PC-3 (cell line): Measurements from ENCODE around the gene PCMT1. TPM values are rescaled to one million over a fixed set of nuclear protein-coding genes. Genes with fewer than 3 reads are reported as not detected.
A peak's percentile ranks its signal among the peaks of the same experiment; 100 is the strongest.

Experiments used
- ATAC-seq: fragments of 200-7000 bp; cut with Tn5 transposase; 2 replicates; pipeline ENCODE4 v1.9.1; 2020; ENCODE audit warnings: mild to moderate bottlenecking, moderate library complexity
- BruUV-seq: library from RNA; stranded (reverse); fragments of 400-500 nt; replicated peaks from 2 replicates; lab custom pipeline; 2021; lab: Mats Ljungman, UMichigan
- CTCF ChIA-PET: fragments of 300-600 bp; sonication (Branson Sonifier 250); formaldehyde crosslinking; loops from one replicate; lab custom pipeline; 2022; ENCODE audit warnings: antibody characterized with exemption; lab: Charles Lee
- POLR2A ChIA-PET: fragments of 300-600 bp; sonication (Branson Sonifier 250); formaldehyde crosslinking; loops from one replicate; lab custom pipeline; 2022; ENCODE audit warnings: antibody characterized with exemption; ENCODE audit not compliant: unreplicated experiment; lab: Charles Lee
- DNase-seq: peaks from one replicate; pipeline ENCODE4 v3.0.0-alpha.2; 2015
- H2AFZ ChIP-seq: fragments of 300-600 bp; sonication (generic); 2 replicates; pipeline ENCODE4 v1.6.0; 2016; ENCODE audit warnings: antibody characterized with exemption, low read length
- H3F3A ChIP-seq: fragments of 300-600 bp; sonication (generic); one replicate; pipeline ENCODE4 v1.6.0; 2017; ENCODE audit warnings: antibody characterized with exemption, low read length, control low read depth, mild to moderate bottlenecking; ENCODE audit not compliant: unreplicated experiment
- H3K27ac ChIP-seq: fragments of 300-600 bp; sonication (generic); 2 replicates; pipeline ENCODE4 v1.5.1; 2016; ENCODE audit warnings: mild to moderate bottlenecking, low read length
- H3K27me3 ChIP-seq: fragments of 300-600 bp; sonication (generic); 2 replicates; pipeline ENCODE4 v1.6.1; 2016; ENCODE audit warnings: low read length, mixed read lengths
- H3K36me3 ChIP-seq: fragments of 300-600 bp; sonication (generic); 2 replicates; pipeline ENCODE4 v1.6.1; 2016; ENCODE audit warnings: low read depth, mixed run types, low read length, mixed read lengths
- H3K4me1 ChIP-seq: fragments of 300-600 bp; sonication (generic); 2 replicates; pipeline ENCODE4 v1.5.1; 2016; ENCODE audit warnings: low read length; ENCODE audit not compliant: insufficient read depth
- H3K4me2 ChIP-seq: fragments of 300-600 bp; sonication (generic); 2 replicates; pipeline ENCODE4 v1.6.0; 2016; ENCODE audit warnings: low read length
- H3K4me3 ChIP-seq: fragments of 300-600 bp; sonication (generic); 2 replicates; pipeline ENCODE4 v1.5.1; 2016; ENCODE audit warnings: mild to moderate bottlenecking, low read length, mixed read lengths
- H3K79me2 ChIP-seq: fragments of 300-600 bp; sonication (generic); 2 replicates; pipeline ENCODE4 v1.6.1; 2017; ENCODE audit warnings: low read length, mixed read lengths
- H3K9ac ChIP-seq: fragments of 300-600 bp; sonication (generic); 2 replicates; pipeline ENCODE4 v1.6.0; 2016; ENCODE audit warnings: mild to moderate bottlenecking, low read length
- H3K9me2 ChIP-seq: fragments of 300-600 bp; sonication (generic); replicated peaks from 2 replicates; pipeline ENCODE4 v1.6.1; 2016; ENCODE audit warnings: mixed run types, low read length, mixed read lengths
- H3K9me3 ChIP-seq: fragments of 300-600 bp; sonication (generic); 2 replicates; pipeline ENCODE4 v1.6.1; 2016; ENCODE audit warnings: low read length, mixed read lengths
- H4K20me1 ChIP-seq: fragments of 300-600 bp; sonication (generic); 2 replicates; pipeline ENCODE4 v1.6.1; 2016; ENCODE audit warnings: low read length, mixed read lengths
- EZH2 ChIP-seq: fragments of 300-600 bp; sonication (generic); IDR thresholded peaks from one replicate; pipeline ENCODE4 v1.6.1; 2017; ENCODE audit warnings: antibody characterized with exemption, mild to moderate bottlenecking, low read length; ENCODE audit not compliant: unreplicated experiment
- EZH2phosphoT487 ChIP-seq: fragments of 300-600 bp; sonication (generic); IDR thresholded peaks from 2 replicates; pipeline ENCODE4 v1.6.1; 2018; ENCODE audit warnings: mild to moderate bottlenecking, antibody characterized with exemption, low read length, borderline replicate concordance
- intact Hi-C: fragments of 100-400 bp; cut with micrococcal nuclease; formaldehyde crosslinking; loops from 2 replicates; pipeline ENCODE4 v1.9.0; 2023
- total RNA-seq: library from RNA; depleted of rRNA; stranded (reverse); fragments of >200 nt; gene quantifications from 2 replicates; pipeline ENCODE4 v1.2.3, GENCODE V29; 2014
- TF ChIP-seq, protein P1 (sequence below): fragments of 300-600 bp; sonication (generic); conservative IDR thresholded peaks from 2 replicates; pipeline ENCODE4 v1.5.1; 2017; ENCODE audit warnings: antibody characterized with exemption, low read depth, mild to moderate bottlenecking, low read length

The PCMT1 gene
- total RNA-seq, 1 experiment from 2014 or later, result 122 TPM

DNA sequence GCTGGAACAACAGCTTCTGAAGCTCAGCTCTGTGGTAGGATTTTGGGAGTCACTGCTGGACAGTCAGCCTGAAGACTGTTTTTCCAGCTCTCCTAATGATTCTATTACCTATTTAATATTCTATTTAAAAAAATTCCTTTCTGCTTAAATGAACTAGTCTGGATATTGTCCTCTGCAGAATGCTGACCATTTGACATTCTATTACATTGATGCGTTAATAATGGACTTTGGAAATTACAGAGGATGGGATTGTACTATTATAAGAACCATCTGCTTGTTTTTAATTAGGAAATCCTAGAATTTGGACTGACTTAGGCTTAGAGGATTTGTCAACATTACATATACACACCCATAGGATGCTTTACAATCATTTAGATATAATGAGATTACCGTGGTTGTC, 94.9 kb downstream of the PCMT1 start:
- no peak for TF ChIP-seq EZH2phosphoT487
- TF ChIP-seq, protein P1, sequence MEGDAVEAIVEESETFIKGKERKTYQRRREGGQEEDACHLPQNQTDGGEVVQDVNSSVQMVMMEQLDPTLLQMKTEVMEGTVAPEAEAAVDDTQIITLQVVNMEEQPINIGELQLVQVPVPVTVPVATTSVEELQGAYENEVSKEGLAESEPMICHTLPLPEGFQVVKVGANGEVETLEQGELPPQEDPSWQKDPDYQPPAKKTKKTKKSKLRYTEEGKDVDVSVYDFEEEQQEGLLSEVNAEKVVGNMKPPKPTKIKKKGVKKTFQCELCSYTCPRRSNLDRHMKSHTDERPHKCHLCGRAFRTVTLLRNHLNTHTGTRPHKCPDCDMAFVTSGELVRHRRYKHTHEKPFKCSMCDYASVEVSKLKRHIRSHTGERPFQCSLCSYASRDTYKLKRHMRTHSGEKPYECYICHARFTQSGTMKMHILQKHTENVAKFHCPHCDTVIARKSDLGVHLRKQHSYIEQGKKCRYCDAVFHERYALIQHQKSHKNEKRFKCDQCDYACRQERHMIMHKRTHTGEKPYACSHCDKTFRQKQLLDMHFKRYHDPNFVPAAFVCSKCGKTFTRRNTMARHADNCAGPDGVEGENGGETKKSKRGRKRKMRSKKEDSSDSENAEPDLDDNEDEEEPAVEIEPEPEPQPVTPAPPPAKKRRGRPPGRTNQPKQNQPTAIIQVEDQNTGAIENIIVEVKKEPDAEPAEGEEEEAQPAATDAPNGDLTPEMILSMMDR, result no peak
- TF ChIP-seq EZH2, result no peak
- Histone ChIP-seq H3K9ac (no peak overlapping the region), H3K4me3 (no peak overlapping the region), H3K36me3 (no peaks in the 10 kb centered on the region), H3K27ac (no peak overlapping the region), H3F3A (peaks cover 5% of the 10 kb centered on the region), H2AFZ (no peak overlapping the region), H3K79me2 (peaks cover 15% of the 10 kb centered on the region; the same call in 1 of the 2 replicates), H3K4me1 (peaks cover 72% of the 10 kb centered on the region), H4K20me1 (no peaks in the 10 kb centered on the region), H3K9me2 (no peaks in the 10 kb centered on the region), H3K27me3 (no peaks in the 10 kb centered on the region), H3K9me3 (no peaks in the 10 kb centered on the region), H3K4me2 (0 out of 2 replicates have a peak overlapping the region, but pooled peaks have one; percentile 37)
- intact Hi-C loops, result no loop called here
- BruUV-seq, result no TSS peak
- CTCF ChIA-PET, result interaction anchor here (0.6 kb wide), 1 partner anchor 27 kb away, joined by 3 read pairs; no protein-coding TSS in a partner anchor
- POLR2A ChIA-PET, result interaction anchor here (0.6 kb wide), 1 partner anchor 129 kb away, joined by 3 read pairs; no protein-coding TSS in a partner anchor
- DNase-seq, result no peak
- ATAC-seq, result no peak

DNA sequence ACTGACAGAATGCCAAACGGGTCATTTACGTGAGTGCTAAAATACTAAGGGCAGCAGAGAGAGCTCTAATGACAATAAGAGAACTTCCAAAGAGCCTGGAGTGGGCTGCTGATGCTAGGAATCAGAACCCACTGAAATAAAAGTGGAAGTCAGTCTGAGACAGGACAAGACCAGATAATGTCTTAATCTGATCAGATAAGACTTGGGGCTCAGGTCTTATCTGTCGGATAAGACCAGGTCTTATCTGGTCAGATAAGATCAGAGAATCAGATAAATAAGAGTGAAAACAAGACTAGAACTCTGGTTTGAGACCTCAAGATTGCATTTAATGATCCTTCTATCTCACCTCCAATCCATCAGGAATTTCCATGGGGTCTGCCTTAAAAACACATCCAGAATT, 96.0 kb downstream of the PCMT1 start:
- Histone ChIP-seq H3K36me3 (no peaks in the 10 kb centered on the region), H3K4me1 (peaks cover 62% of the 10 kb centered on the region), H2AFZ (no peak overlapping the region), H4K20me1 (no peaks in the 10 kb centered on the region), H3K9ac (no peak overlapping the region), H3K79me2 (peaks cover 15% of the 10 kb centered on the region; the same call in 1 of the 2 replicates), H3K27me3 (no peaks in the 10 kb centered on the region), H3K9me3 (no peaks in the 10 kb centered on the region), H3K4me3 (no peak overlapping the region), H3F3A (peaks cover 5% of the 10 kb centered on the region), H3K4me2 (peak overlapping the region; percentile 72), H3K9me2 (no peaks in the 10 kb centered on the region), H3K27ac (peak overlapping the region; percentile 74)
- ChIA-PET POLR2A (no interaction called here), CTCF (no interaction called here)
- ATAC-seq, result no peak
- BruUV-seq, result no TSS peak
- intact Hi-C loops, result no loop called here
- DNase-seq, result no peak
- TF ChIP-seq EZH2phosphoT487 (no peak), EZH2 (no peak)
- TF ChIP-seq, protein P1, result no peak

DNA sequence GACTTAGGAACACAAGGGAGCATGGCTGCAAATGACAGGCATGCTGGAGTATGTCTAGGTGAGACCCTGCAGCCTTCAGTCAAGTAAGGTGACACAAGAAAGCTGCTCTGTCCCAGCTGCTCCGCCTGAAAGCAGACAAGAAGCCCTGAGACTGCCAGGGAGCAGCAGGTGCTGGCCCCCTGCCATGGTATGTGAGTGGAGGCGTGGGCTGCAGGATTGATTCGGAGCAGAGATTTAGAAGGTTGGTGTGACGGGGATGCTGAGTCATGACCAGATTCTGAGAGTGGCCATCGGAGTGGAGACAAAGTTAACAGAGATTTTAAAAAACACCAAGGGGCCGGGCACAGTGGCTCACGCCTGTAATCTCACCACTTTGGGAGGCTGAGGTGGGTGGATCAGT, 96.8 kb downstream of the PCMT1 start:
- Histone ChIP-seq H3K36me3 (no peaks in the 10 kb centered on the region; the same call in 1 of the 2 replicates), H2AFZ (no peak overlapping the region), H3K4me2 (peak overlapping the region; percentile 72), H3K79me2 (peaks cover 22% of the 10 kb centered on the region), H3K27me3 (no peaks in the 10 kb centered on the region), H3F3A (peaks cover 5% of the 10 kb centered on the region), H3K9me2 (no peaks in the 10 kb centered on the region), H4K20me1 (no peaks in the 10 kb centered on the region), H3K4me1 (peaks cover 56% of the 10 kb centered on the region), H3K9me3 (no peaks in the 10 kb centered on the region), H3K4me3 (no peak overlapping the region), H3K9ac (no peak overlapping the region), H3K27ac (peak overlapping the region; percentile 74)
- DNase-seq (peak; percentile 87), ATAC-seq (peak; percentile 53)
- TF ChIP-seq EZH2phosphoT487 (no peak), EZH2 (no peak)
- TF ChIP-seq, protein P1, result no peak
- intact Hi-C loops, result no loop called here
- CTCF ChIA-PET, result no interaction called here
- POLR2A ChIA-PET, result no interaction called here
- no TSS peak for BruUV-seq
